Measurements from ENCODE around the gene GPRC5A. TPM values are rescaled to one million over a fixed set of nuclear protein-coding genes. Genes with fewer than 3 reads are reported as not detected.

GPRC5A gene
- total and polyA plus RNA-seq, 2 of the 13 experiments (the other 11 are each of a cell fraction or from before 2014, with no cell fraction given): 0.27 to 3.0 TPM

DNA sequence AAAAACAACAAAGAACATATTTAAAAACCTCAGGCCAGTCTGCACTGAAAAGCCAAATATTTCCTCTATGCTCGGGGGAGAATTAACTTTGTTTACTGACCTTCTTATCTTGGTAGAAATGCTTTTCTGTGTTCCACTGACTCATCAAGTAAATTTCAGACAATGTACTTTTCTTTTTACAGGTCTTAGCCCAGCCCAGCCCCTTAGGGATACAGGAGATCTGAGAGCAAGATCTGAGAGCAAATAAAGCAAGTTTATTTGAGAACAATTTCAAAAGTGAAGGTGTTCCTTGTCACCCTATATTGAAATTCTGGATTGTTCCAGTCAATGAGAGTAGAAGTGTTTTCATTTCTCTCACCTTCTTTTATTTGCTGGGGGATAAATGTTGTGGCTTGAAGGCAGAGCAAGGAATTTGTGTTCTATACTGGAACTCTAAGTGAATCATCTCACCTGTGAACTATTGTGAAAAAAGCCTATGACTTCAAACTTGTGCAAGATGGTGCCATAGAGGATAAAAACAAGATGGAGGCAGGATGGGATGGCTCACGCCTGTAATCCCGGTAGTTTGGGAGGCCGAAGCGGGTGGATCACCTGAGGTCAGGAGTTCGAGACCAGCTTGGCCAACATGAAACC, 7.9 kb upstream of the GPRC5A start (continued):
- TF ChIP-seq ELF1 (CRISPR knock-in tag; IDR thresholded peaks at IDR 0.05): no peak
- peak; percentile 78; the same call in 1 of the 2 replicates for TF ChIP-seq SOX5 (CRISPR knock-in tag; IDR thresholded peaks at IDR 0.05; ENCODE audit: borderline replicate concordance)
- peak; percentile 36; the same call in 1 of the 2 replicates for TF ChIP-seq HMG20A (CRISPR knock-in tag; IDR thresholded peaks at IDR 0.05; ENCODE audit: borderline replicate concordance)
- no peak for TF ChIP-seq ZNF841 (CRISPR knock-in tag; IDR thresholded peaks at IDR 0.05; ENCODE audit: borderline replicate concordance)
- TF ChIP-seq EP300 (IDR thresholded peaks at IDR 0.05; ENCODE audit: low read depth in 2 of 2, low read length in 2 of 2): peak in 1 of 2 experiments; percentile 65; a peak in 2 of 4 replicates
- TF ChIP-seq EP300 (CRISPR knock-in tag; IDR thresholded peaks at IDR 0.05; ENCODE audit: borderline replicate concordance): no peak
- TF ChIP-seq ZNF484 (CRISPR knock-in tag; IDR thresholded peaks at IDR 0.05; ENCODE audit: borderline replicate concordance, low read depth): no peak
- TF ChIP-seq, protein P1, sequence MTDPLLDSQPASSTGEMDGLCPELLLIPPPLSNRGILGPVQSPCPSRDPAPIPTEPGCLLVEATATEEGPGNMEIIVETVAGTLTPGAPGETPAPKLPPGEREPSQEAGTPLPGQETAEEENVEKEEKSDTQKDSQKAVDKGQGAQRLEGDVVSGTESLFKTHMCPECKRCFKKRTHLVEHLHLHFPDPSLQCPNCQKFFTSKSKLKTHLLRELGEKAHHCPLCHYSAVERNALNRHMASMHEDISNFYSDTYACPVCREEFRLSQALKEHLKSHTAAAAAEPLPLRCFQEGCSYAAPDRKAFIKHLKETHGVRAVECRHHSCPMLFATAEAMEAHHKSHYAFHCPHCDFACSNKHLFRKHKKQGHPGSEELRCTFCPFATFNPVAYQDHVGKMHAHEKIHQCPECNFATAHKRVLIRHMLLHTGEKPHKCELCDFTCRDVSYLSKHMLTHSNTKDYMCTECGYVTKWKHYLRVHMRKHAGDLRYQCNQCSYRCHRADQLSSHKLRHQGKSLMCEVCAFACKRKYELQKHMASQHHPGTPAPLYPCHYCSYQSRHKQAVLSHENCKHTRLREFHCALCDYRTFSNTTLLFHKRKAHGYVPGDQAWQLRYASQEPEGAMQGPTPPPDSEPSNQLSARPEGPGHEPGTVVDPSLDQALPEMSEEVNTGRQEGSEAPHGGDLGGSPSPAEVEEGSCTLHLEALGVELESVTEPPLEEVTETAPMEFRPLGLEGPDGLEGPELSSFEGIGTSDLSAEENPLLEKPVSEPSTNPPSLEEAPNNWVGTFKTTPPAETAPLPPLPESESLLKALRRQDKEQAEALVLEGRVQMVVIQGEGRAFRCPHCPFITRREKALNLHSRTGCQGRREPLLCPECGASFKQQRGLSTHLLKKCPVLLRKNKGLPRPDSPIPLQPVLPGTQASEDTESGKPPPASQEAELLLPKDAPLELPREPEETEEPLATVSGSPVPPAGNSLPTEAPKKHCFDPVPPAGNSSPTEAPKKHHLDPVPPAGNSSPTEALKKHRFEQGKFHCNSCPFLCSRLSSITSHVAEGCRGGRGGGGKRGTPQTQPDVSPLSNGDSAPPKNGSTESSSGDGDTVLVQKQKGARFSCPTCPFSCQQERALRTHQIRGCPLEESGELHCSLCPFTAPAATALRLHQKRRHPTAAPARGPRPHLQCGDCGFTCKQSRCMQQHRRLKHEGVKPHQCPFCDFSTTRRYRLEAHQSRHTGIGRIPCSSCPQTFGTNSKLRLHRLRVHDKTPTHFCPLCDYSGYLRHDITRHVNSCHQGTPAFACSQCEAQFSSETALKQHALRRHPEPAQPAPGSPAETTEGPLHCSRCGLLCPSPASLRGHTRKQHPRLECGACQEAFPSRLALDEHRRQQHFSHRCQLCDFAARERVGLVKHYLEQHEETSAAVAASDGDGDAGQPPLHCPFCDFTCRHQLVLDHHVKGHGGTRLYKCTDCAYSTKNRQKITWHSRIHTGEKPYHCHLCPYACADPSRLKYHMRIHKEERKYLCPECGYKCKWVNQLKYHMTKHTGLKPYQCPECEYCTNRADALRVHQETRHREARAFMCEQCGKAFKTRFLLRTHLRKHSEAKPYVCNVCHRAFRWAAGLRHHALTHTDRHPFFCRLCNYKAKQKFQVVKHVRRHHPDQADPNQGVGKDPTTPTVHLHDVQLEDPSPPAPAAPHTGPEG (CRISPR knock-in tag; IDR thresholded peaks at IDR 0.05): no peak
- TF ChIP-seq SOX13 (IDR thresholded peaks at IDR 0.05): no peak
- TF ChIP-seq SOX13 (CRISPR knock-in tag; conservative IDR thresholded peaks at IDR 0.05 in 1 of 2, IDR thresholded peaks at IDR 0.05 in 1 of 2): peak in 1 of 2 experiments; percentile 81; a peak in 2 of 4 replicates
- TF ChIP-seq ZNF614 (CRISPR knock-in tag; IDR thresholded peaks at IDR 0.05; ENCODE audit: borderline replicate concordance): no peak
- TF ChIP-seq, protein P2, sequence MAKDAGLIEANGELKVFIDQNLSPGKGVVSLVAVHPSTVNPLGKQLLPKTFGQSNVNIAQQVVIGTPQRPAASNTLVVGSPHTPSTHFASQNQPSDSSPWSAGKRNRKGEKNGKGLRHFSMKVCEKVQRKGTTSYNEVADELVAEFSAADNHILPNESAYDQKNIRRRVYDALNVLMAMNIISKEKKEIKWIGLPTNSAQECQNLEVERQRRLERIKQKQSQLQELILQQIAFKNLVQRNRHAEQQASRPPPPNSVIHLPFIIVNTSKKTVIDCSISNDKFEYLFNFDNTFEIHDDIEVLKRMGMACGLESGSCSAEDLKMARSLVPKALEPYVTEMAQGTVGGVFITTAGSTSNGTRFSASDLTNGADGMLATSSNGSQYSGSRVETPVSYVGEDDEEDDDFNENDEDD (CRISPR knock-in tag; IDR thresholded peaks at IDR 0.05; ENCODE audit: borderline replicate concordance): no peak
- TF ChIP-seq, protein P3, sequence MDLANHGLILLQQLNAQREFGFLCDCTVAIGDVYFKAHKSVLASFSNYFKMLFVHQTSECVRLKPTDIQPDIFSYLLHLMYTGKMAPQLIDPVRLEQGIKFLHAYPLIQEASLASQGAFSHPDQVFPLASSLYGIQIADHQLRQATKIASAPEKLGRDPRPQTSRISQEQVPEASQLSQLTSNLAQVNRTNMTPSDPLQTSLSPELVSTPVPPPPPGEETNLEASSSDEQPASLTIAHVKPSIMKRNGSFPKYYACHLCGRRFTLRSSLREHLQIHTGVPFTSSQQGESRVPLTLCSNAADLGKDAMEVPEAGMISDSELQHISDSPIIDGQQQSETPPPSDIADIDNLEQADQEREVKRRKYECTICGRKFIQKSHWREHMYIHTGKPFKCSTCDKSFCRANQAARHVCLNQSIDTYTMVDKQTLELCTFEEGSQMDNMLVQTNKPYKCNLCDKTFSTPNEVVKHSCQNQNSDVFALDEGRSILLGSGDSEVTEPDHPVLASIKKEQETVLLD (CRISPR knock-in tag; IDR thresholded peaks at IDR 0.05; ENCODE audit: low read depth): no peak
- no peak for TF ChIP-seq ZNF121 (CRISPR knock-in tag; IDR thresholded peaks at IDR 0.05)
- no peak for TF ChIP-seq ZNF605 (CRISPR knock-in tag; IDR thresholded peaks at IDR 0.05)
- no peak for TF ChIP-seq ARID2 (CRISPR knock-in tag; IDR thresholded peaks at IDR 0.05; ENCODE audit: borderline replicate concordance)
- no peak for TF ChIP-seq ZNF850 (CRISPR knock-in tag; conservative IDR thresholded peaks at IDR 0.05)
- TF ChIP-seq, protein P4, sequence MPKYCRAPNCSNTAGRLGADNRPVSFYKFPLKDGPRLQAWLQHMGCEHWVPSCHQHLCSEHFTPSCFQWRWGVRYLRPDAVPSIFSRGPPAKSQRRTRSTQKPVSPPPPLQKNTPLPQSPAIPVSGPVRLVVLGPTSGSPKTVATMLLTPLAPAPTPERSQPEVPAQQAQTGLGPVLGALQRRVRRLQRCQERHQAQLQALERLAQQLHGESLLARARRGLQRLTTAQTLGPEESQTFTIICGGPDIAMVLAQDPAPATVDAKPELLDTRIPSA (CRISPR knock-in tag; IDR thresholded peaks at IDR 0.05; ENCODE audit: borderline replicate concordance): no peak
